ENCODE measurements around the gene APBA2.

Gene APBA2

GRCh38 chr15:29102911-29103823 is 217.4 kb downstream of the APBA2 start:
- peak; percentile 2 for DNase-seq (ENCODE audit: extremely low read depth, low read depth)
- no peak for TF ChIP-seq CTCF (IDR thresholded peaks at IDR 0.05; ENCODE audit: low read depth, low read length)

GRCh38 chr15:29103824-29104565 is 218.2 kb downstream of the APBA2 start:
- peak; percentile 71 for TF ChIP-seq CTCF (IDR thresholded peaks at IDR 0.05; ENCODE audit: low read depth, low read length)
- peak; percentile 22 for DNase-seq (ENCODE audit: extremely low read depth, low read depth)

- no peak for DNase-seq (ENCODE audit: extremely low read depth, low read depth)
- TF ChIP-seq CTCF (IDR thresholded peaks at IDR 0.05; ENCODE audit: low read depth, low read length): no peak
Observed at GRCh38 chr15:29104566-29104880, 218.7 kb downstream of the APBA2 start.

GRCh38 chr15:29105151-29105854 is 219.5 kb downstream of the APBA2 start:
- TF ChIP-seq CTCF (IDR thresholded peaks at IDR 0.05; ENCODE audit: low read depth, low read length): no peak
- no peak for DNase-seq (ENCODE audit: extremely low read depth, low read depth)

- no peak for TF ChIP-seq CTCF (IDR thresholded peaks at IDR 0.05; ENCODE audit: low read depth, low read length)
- no peak for DNase-seq (ENCODE audit: extremely low read depth, low read depth)
Observed at GRCh38 chr15:29106116-29106515, 220.3 kb downstream of the APBA2 start.

GRCh38 chr15:29106551-29107290 is 220.9 kb downstream of the APBA2 start:
- no peak for DNase-seq (ENCODE audit: extremely low read depth, low read depth)
- TF ChIP-seq CTCF (IDR thresholded peaks at IDR 0.05; ENCODE audit: low read depth, low read length): no peak

Data from AG09319 (cell line).